ENCODE results near the gene RNFT1. TPM values are rescaled to one million over a fixed set of nuclear protein-coding genes. Genes with fewer than 3 reads are reported as not detected.
"Not testable (repeated sequence)": the region's sequence is repeated elsewhere in the genome, so short reads cannot be mapped to it uniquely, and the experiment has no call there.

The RNFT1 gene
- total RNA-seq, 1 experiment from 2014 or later, result 6.8 TPM

GRCh38 chr17:59946433-59946832 lies 18.1 kb downstream of the RNFT1 start:
- not testable (repeated sequence) for H2AK5ac ChIP-seq (ENCODE audit: insufficient read length, low read length); H2AFZ ChIP-seq (ENCODE audit: low read length); DNase-seq; H3K27me3 Mint-ChIP-seq (ENCODE audit: low read depth); H3K18ac ChIP-seq (ENCODE audit: insufficient read length, low read depth, low read length); H3K4me1 Mint-ChIP-seq; H4K20me1 ChIP-seq (ENCODE audit: control insufficient read depth, insufficient read depth, insufficient read length); H2BK15ac ChIP-seq (ENCODE audit: low read depth, low read length); H4K91ac ChIP-seq (ENCODE audit: insufficient read length, low read depth, low read length); H3K79me2 ChIP-seq (ENCODE audit: insufficient read depth, low read length); H4K8ac ChIP-seq (replicated peaks; ENCODE audit: insufficient read length, low read depth, low read length); H3K4me1 ChIP-seq (ENCODE audit: insufficient read depth, low read length); H2BK20ac ChIP-seq (ENCODE audit: low read depth, low read length, poor library complexity, severe bottlenecking); H3K4me2 ChIP-seq (ENCODE audit: insufficient read depth, insufficient read length, low read length); H3K23ac ChIP-seq (ENCODE audit: insufficient read length, low read depth, low read length); H4K5ac ChIP-seq (ENCODE audit: insufficient read length, low read depth, low read length); H3K9me3 ChIP-seq (ENCODE audit: control insufficient read depth, low read depth, low read length); H2BK120ac ChIP-seq (ENCODE audit: low read depth, low read length, poor library complexity, severe bottlenecking); H3K9ac ChIP-seq (ENCODE audit: extremely low read depth, insufficient read length, low read length); H3K56ac ChIP-seq (ENCODE audit: insufficient read length, low read depth, low read length); H3K14ac ChIP-seq (ENCODE audit: insufficient read depth, low read length); H3K27me3 ChIP-seq (ENCODE audit: insufficient read depth, low read length); H3K23me2 ChIP-seq (ENCODE audit: insufficient read length, low read depth, low read length, poor library complexity, severe bottlenecking); H3K79me1 ChIP-seq (ENCODE audit: insufficient read depth, low read depth, low read length, poor library complexity, severe bottlenecking); H3K4me3 Mint-ChIP-seq; H3K27ac Mint-ChIP-seq; H2BK5ac ChIP-seq (ENCODE audit: insufficient read length, low read length); H2BK12ac ChIP-seq (ENCODE audit: insufficient read length, low read depth, low read length); H3K4ac ChIP-seq (ENCODE audit: low read depth, low read length); H3K27ac ChIP-seq (ENCODE audit: insufficient read length, low read depth, low read length); H3K9me3 Mint-ChIP-seq; H3T11ph ChIP-seq (ENCODE audit: low read length)
- peaks cover 5 to 44% (median 22%) of the 10 kb centered on the region in 3 experiments; a peak in 5 of 7 replicates for H3K36me3 Mint-ChIP-seq (ENCODE audit: insufficient read depth in 1 of 3, low read depth in 3 of 3)
- no CpG with 5 or more reads among the region's 7 CpGs for WGBS (ENCODE audit: extremely low coverage, insufficient read length, low lambda C conversion rate)

All from H9 (cell line).